Measurements from ENCODE around the gene EHBP1L1. TPM values are rescaled to one million over a fixed set of nuclear protein-coding genes. Genes with fewer than 3 reads are reported as not detected.
A peak's percentile ranks its signal among the peaks of the same experiment; 100 is the strongest.

Gene EHBP1L1
- total and polyA plus RNA-seq, 2 of the 13 experiments (the other 11 are each of a cell fraction or from before 2014, with no cell fraction given): 8.3 to 10.6 TPM

DNA sequence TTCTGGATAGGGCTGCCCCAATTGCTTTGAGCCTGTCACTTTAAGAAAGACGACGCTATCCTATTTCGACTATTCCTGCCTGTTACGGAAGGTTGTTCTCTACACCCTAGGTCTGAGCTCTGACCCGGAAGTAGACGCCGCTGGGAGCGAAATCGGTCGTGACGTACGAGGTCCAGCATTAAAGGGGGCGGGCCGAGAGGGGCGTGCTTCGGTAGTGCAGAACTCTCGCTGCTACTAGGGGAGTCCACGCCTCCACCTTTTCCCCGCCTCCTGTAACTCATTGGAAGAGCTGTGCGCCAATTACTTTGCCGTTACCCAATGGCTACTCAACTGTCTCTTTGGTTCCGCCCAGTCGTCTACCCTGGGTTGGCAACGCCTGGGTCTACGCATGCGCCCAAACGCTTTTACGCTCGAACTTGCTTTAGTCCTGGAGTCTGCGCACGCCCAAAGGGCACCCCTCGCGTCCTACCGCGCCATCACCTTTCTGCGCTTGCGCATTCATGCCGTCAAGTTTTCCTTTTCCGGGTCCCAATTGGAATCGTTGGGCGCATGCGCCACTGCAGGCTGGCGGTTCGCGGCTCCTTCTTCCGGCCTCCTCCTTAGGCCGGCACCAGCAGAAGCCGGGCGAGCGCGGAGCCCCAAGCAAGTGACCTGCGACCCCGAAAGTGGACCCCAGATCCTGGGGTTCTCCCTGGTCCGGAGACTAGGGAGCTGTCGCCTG is 39.5 kb downstream of the EHBP1L1 start, which contains the start of gene PCNX3 (continued):
- no peak for TF ChIP-seq SNAI1 (CRISPR knock-in tag; IDR thresholded peaks at IDR 0.05; ENCODE audit: borderline replicate concordance)
- TF ChIP-seq SRF (IDR thresholded peaks at IDR 0.05; ENCODE audit: low read depth, low read length): peak; percentile 96
- TF ChIP-seq ZNF207 (IDR thresholded peaks at IDR 0.05; ENCODE audit: borderline replicate concordance): no peak
- no peak for TF ChIP-seq BHLHE40 (IDR thresholded peaks at IDR 0.05; ENCODE audit: low read length)
- TF ChIP-seq ISX (CRISPR knock-in tag; conservative IDR thresholded peaks at IDR 0.05): no peak
- TF ChIP-seq, protein P1, sequence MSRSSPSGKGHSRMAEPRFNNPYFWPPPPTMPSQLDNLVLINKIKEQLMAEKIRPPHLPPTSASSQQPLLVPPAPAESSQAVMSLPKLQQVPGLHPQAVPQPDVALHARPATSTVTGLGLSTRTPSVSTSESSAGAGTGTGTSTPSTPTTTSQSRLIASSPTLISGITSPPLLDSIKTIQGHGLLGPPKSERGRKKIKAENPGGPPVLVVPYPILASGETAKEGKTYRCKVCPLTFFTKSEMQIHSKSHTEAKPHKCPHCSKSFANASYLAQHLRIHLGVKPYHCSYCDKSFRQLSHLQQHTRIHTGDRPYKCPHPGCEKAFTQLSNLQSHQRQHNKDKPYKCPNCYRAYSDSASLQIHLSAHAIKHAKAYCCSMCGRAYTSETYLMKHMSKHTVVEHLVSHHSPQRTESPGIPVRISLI (CRISPR knock-in tag; IDR thresholded peaks at IDR 0.05; ENCODE audit: borderline replicate concordance): no peak
- no peak for TF ChIP-seq PAWR (CRISPR knock-in tag; IDR thresholded peaks at IDR 0.05; ENCODE audit: borderline replicate concordance)
- no peak for TF ChIP-seq KLF13 (CRISPR knock-in tag; IDR thresholded peaks at IDR 0.05)
- TF ChIP-seq, protein P2, sequence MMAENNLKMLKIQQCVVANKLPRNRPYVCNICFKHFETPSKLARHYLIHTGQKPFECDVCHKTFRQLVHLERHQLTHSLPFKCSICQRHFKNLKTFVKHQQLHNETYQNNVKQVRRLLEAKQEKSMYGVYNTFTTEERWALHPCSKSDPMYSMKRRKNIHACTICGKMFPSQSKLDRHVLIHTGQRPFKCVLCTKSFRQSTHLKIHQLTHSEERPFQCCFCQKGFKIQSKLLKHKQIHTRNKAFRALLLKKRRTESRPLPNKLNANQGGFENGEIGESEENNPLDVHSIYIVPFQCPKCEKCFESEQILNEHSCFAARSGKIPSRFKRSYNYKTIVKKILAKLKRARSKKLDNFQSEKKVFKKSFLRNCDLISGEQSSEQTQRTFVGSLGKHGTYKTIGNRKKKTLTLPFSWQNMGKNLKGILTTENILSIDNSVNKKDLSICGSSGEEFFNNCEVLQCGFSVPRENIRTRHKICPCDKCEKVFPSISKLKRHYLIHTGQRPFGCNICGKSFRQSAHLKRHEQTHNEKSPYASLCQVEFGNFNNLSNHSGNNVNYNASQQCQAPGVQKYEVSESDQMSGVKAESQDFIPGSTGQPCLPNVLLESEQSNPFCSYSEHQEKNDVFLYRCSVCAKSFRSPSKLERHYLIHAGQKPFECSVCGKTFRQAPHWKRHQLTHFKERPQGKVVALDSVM (CRISPR knock-in tag; IDR thresholded peaks at IDR 0.05): no peak
- no peak for TF ChIP-seq NCOR1 (IDR thresholded peaks at IDR 0.05; ENCODE audit: borderline replicate concordance, low read length)
- TF ChIP-seq ZNF605 (CRISPR knock-in tag; IDR thresholded peaks at IDR 0.05): peak; percentile 67; the same call in 1 of the 2 replicates
- TF ChIP-seq TGIF2 (CRISPR knock-in tag; IDR thresholded peaks at IDR 0.05): no peak
- TF ChIP-seq, protein P3, sequence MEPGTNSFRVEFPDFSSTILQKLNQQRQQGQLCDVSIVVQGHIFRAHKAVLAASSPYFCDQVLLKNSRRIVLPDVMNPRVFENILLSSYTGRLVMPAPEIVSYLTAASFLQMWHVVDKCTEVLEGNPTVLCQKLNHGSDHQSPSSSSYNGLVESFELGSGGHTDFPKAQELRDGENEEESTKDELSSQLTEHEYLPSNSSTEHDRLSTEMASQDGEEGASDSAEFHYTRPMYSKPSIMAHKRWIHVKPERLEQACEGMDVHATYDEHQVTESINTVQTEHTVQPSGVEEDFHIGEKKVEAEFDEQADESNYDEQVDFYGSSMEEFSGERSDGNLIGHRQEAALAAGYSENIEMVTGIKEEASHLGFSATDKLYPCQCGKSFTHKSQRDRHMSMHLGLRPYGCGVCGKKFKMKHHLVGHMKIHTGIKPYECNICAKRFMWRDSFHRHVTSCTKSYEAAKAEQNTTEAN (CRISPR knock-in tag; conservative IDR thresholded peaks at IDR 0.05): no peak
- no peak for TF ChIP-seq ZNF296 (CRISPR knock-in tag; conservative IDR thresholded peaks at IDR 0.05)
- TF ChIP-seq MEIS2 (CRISPR knock-in tag; IDR thresholded peaks at IDR 0.05): 0 out of 2 replicates have a peak, but pooled peaks have one; percentile 22
- TF ChIP-seq SMAD9 (CRISPR knock-in tag; IDR thresholded peaks at IDR 0.05): no peak
- TF ChIP-seq FOXJ3 (CRISPR knock-in tag; IDR thresholded peaks at IDR 0.05; ENCODE audit: borderline replicate concordance): no peak
- TF ChIP-seq SIN3A (IDR thresholded peaks at IDR 0.05; ENCODE audit: borderline replicate concordance, low read depth, low read length): 0 out of 2 replicates have a peak, but pooled peaks have one; percentile 76
- TF ChIP-seq, protein P4, sequence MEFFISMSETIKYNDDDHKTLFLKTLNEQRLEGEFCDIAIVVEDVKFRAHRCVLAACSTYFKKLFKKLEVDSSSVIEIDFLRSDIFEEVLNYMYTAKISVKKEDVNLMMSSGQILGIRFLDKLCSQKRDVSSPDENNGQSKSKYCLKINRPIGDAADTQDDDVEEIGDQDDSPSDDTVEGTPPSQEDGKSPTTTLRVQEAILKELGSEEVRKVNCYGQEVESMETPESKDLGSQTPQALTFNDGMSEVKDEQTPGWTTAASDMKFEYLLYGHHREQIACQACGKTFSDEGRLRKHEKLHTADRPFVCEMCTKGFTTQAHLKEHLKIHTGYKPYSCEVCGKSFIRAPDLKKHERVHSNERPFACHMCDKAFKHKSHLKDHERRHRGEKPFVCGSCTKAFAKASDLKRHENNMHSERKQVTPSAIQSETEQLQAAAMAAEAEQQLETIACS (CRISPR knock-in tag; IDR thresholded peaks at IDR 0.05): no peak
- peak; percentile 66; the same call in 1 of the 2 replicates for TF ChIP-seq ZFX (CRISPR knock-in tag; IDR thresholded peaks at IDR 0.05; ENCODE audit: low read depth)
- no peak for TF ChIP-seq ZNF768 (CRISPR knock-in tag; IDR thresholded peaks at IDR 0.05)
- TF ChIP-seq, protein P5, sequence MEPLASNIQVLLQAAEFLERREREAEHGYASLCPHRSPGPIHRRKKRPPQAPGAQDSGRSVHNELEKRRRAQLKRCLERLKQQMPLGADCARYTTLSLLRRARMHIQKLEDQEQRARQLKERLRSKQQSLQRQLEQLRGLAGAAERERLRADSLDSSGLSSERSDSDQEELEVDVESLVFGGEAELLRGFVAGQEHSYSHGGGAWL (CRISPR knock-in tag; IDR thresholded peaks at IDR 0.05): peak; percentile 64
- no peak for TF ChIP-seq SMC3 (IDR thresholded peaks at IDR 0.05; ENCODE audit: low read length)
- TF ChIP-seq ZNF17 (CRISPR knock-in tag; IDR thresholded peaks at IDR 0.05): no peak
- no peak for TF ChIP-seq ZSCAN21 (CRISPR knock-in tag; IDR thresholded peaks at IDR 0.05; ENCODE audit: borderline replicate concordance)

All from HepG2 (cell line).